DND-41 (cell line): Measurements from ENCODE around the gene LAMB1.

Experiments
- ATAC-seq: fragments of 200-7000 bp; cut with Tn5 transposase; 3 replicates; pipeline ENCODE4 v1.9.1; 2021; ENCODE audit warnings: low read depth; ENCODE audit not compliant: insufficient read depth
- DNase-seq: peaks from one replicate; pipeline ENCODE4 v3.0.0-alpha.2; 2020
- H2AFZ ChIP-seq: 2 replicates; pipeline ENCODE4 v1.6.0; 2012; ENCODE audit warnings: low read depth, low read length
- H3K27ac ChIP-seq: 2 replicates; pipeline ENCODE4 v1.5.1; 2012; ENCODE audit warnings: low read length, inconsistent platforms
- H3K27me3 ChIP-seq: fragments of 200-600 bp; sonication (generic); 2 replicates; pipeline ENCODE4 v1.6.0; 2012; ENCODE audit warnings: low read length, mild to moderate bottlenecking, inconsistent platforms; ENCODE audit not compliant: insufficient read depth, poor library complexity
- H3K36me3 ChIP-seq: 2 replicates; pipeline ENCODE4 v1.5.1; 2012; ENCODE audit warnings: low read length, inconsistent platforms; ENCODE audit not compliant: insufficient read depth
- H3K4me1 ChIP-seq: 2 replicates; pipeline ENCODE4 v1.5.1; 2012; ENCODE audit warnings: mild to moderate bottlenecking, low read length; ENCODE audit not compliant: insufficient read depth
- H3K4me2 ChIP-seq: 2 replicates; pipeline ENCODE4 v1.6.0; 2012; ENCODE audit warnings: mild to moderate bottlenecking, moderate library complexity, low read length, inconsistent platforms; ENCODE audit not compliant: insufficient read depth
- H3K4me3 ChIP-seq, 2 experiments: fragments of 200-600 bp in 1 of 2; shearing (Covaris generic) in 1 of 2; 2 replicates each; pipeline ENCODE4 v1.5.1; 2012 to 2016; ENCODE audit warnings: inconsistent platforms in 2 of 2, low read length in 2 of 2, mild to moderate bottlenecking in 2 of 2, low read depth in 1 of 2, moderate library complexity in 1 of 2
- H3K79me2 ChIP-seq: 2 replicates; pipeline ENCODE4 v1.6.0; 2012; ENCODE audit warnings: low read length, inconsistent platforms; ENCODE audit not compliant: insufficient read depth
- H3K9ac ChIP-seq: 2 replicates; pipeline ENCODE4 v1.6.0; 2012; ENCODE audit warnings: low read depth, mild to moderate bottlenecking, inconsistent platforms, low read length, moderate library complexity
- H3K9me3 ChIP-seq: 2 replicates; pipeline ENCODE4 v1.5.1; 2012; ENCODE audit warnings: low read length, moderate library complexity, mild to moderate bottlenecking, inconsistent platforms; ENCODE audit not compliant: insufficient read depth, severe bottlenecking
- H4K20me1 ChIP-seq: 2 replicates; pipeline ENCODE4 v1.6.0; 2012; ENCODE audit warnings: low read length; ENCODE audit not compliant: insufficient read depth
- EZH2 ChIP-seq: IDR thresholded peaks from 3 replicates; pipeline ENCODE4 v1.6.1; 2012; ENCODE audit warnings: borderline replicate concordance, low read depth, mild to moderate bottlenecking, moderate library complexity, low read length, inconsistent platforms; ENCODE audit not compliant: severe bottlenecking
- TF ChIP-seq, protein P1 (sequence below): IDR thresholded peaks from 2 replicates; pipeline ENCODE4 v1.5.1; 2012; ENCODE audit warnings: borderline replicate concordance, low read length, moderate library complexity, mild to moderate bottlenecking; ENCODE audit not compliant: poor library complexity, severe bottlenecking; ENCODE audit errors: extremely low read depth

The LAMB1 gene

DNA sequence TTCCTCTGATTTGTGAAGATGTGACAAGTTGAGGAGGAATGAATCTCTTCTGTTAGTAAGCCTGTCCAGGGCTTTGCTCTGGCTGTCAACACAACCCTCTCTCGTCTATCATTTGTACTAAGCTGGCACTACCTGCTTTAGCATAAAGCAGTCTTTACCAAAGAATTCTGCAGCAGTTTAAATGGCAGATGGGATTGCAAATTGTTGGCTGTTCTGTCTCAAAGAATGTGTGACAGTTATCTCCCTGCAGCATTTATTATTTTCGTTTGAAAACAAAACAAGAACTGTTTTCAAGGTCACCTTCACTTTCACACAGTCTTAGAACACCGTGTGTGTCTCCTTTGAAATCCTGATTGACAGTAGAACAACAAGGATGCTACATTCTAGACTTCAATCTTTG, 4.8 kb upstream of the LAMB1 start:
- H3K27me3 ChIP-seq = peaks cover 10% of the 10 kb centered on the region
- no peak for ATAC-seq
- H3K4me3 ChIP-seq = no peak overlapping the region
- no peaks in the 10 kb centered on the region for H3K79me2 ChIP-seq
- no peaks in the 10 kb centered on the region for H3K4me1 ChIP-seq
- H2AFZ ChIP-seq = no peak overlapping the region
- no peak for DNase-seq
- no peaks in the 10 kb centered on the region for H3K36me3 ChIP-seq
- TF ChIP-seq, protein P1, sequence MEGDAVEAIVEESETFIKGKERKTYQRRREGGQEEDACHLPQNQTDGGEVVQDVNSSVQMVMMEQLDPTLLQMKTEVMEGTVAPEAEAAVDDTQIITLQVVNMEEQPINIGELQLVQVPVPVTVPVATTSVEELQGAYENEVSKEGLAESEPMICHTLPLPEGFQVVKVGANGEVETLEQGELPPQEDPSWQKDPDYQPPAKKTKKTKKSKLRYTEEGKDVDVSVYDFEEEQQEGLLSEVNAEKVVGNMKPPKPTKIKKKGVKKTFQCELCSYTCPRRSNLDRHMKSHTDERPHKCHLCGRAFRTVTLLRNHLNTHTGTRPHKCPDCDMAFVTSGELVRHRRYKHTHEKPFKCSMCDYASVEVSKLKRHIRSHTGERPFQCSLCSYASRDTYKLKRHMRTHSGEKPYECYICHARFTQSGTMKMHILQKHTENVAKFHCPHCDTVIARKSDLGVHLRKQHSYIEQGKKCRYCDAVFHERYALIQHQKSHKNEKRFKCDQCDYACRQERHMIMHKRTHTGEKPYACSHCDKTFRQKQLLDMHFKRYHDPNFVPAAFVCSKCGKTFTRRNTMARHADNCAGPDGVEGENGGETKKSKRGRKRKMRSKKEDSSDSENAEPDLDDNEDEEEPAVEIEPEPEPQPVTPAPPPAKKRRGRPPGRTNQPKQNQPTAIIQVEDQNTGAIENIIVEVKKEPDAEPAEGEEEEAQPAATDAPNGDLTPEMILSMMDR = no peak
- no peak for TF ChIP-seq EZH2
- H3K27ac ChIP-seq = no peak overlapping the region
- H4K20me1 ChIP-seq = no peaks in the 10 kb centered on the region
- H3K9ac ChIP-seq = no peak overlapping the region
- H3K4me2 ChIP-seq = no peak overlapping the region
- H3K9me3 ChIP-seq = no peaks in the 10 kb centered on the region

DNA sequence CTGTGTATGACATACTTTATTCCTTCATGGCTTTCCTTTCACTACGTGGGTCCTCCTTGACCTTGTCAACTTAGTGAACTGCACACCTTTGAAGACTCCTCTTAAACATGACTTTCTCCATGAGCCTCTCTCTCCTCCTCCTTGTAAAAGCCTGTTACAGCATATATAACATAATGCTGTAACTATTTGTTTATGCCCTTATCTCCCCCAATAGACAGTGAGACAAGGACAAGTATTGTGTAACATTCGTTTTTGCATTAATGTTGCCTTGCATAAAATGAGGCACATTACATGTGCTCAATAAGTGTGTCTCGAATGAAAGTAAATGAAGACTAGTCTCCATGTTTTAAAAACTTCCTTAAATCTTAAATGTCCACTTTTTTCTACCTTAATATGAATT, 4.3 kb upstream of the LAMB1 start:
- H2AFZ ChIP-seq = no peak overlapping the region
- no peak for TF ChIP-seq EZH2
- TF ChIP-seq, protein P1 = no peak
- no peak for DNase-seq
- no peaks in the 10 kb centered on the region for H4K20me1 ChIP-seq
- H3K27ac ChIP-seq = no peak overlapping the region
- no peak overlapping the region for H3K9ac ChIP-seq
- H3K4me1 ChIP-seq = no peaks in the 10 kb centered on the region
- no peaks in the 10 kb centered on the region for H3K36me3 ChIP-seq
- H3K4me3 ChIP-seq = no peak overlapping the region
- H3K27me3 ChIP-seq = peaks cover 10% of the 10 kb centered on the region
- H3K4me2 ChIP-seq = no peak overlapping the region
- no peaks in the 10 kb centered on the region for H3K9me3 ChIP-seq
- ATAC-seq = no peak
- H3K79me2 ChIP-seq = no peaks in the 10 kb centered on the region

DNA sequence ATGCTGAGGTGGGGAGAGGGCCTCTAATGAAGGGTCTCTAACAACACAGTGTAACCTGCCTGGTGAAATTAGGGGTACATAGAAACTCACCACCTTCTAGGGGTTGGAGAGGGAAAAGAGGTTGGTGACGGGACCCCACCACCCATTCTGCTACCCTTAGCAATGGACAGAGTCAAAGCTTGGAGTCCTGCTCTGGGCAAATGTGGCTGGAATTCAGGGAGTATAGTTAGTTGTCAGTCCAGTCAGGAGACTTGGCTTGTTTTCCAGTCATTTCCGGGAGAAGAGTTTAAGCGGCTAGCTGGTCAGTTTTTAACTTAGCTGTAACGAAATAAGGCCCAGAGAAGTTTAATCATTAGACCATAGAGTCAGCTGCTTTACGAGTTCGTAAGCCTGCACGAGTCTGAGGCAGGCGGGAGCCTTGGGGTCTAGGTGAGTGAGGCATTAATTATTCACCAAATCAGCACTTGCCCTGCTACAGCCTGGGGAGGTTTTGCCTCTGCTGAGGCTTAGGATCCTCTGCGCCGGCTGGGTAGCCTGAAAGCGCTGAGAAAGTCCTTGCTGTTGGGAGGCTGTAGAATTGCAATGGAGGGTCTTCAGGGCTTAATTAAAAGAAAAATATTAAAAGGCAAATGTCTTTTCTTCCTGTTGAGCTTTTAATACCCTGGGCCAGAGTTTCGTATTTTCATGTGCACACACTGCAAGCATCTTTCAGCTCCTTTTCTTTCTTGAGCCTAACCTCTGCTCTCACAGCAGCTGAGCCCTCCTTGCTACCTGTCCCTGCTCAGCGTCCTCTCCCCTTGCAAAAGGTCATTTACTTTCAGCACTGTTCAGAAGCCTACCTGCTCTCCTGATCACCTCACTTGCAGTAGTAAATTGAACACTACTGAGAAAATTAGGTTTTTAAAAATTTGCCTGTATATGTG, 1.5 kb upstream of the LAMB1 start:
- DNase-seq (no peak), ATAC-seq (no peak)
- Histone ChIP-seq H3K4me1 (no peaks in the 10 kb centered on the region), H3K4me2 (no peak overlapping the region), H3K4me3 (no peak overlapping the region), H3K9me3 (no peaks in the 10 kb centered on the region), H3K79me2 (no peaks in the 10 kb centered on the region), H4K20me1 (no peaks in the 10 kb centered on the region), H3K36me3 (no peaks in the 10 kb centered on the region), H3K9ac (no peak overlapping the region), H2AFZ (no peak overlapping the region), H3K27ac (no peak overlapping the region), H3K27me3 (peaks cover 7% of the 10 kb centered on the region)
- no peak for TF ChIP-seq EZH2

DNA sequence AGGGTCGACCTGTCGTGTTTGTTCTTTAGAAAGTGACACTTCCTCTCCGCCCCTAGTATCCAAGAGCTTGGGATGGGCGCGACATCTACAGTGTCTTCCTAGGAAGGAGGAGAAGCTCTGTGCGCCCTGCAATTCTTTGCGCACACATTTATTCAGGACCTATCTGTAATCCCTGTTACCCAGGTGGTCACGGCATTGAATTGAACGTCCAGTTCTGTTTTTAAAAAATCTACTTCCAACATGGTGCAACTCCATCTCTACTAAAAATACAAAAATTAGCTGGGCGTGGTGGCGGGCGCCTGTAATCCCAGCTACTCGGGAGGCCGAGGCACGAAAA, 606 bp upstream of the LAMB1 start:
- ATAC-seq (no peak), DNase-seq (no peak)
- Histone ChIP-seq H3K4me1 (no peaks in the 10 kb centered on the region), H2AFZ (no peak overlapping the region), H3K9me3 (no peaks in the 10 kb centered on the region), H4K20me1 (no peaks in the 10 kb centered on the region), H3K9ac (no peak overlapping the region), H3K4me2 (no peak overlapping the region), H3K79me2 (no peaks in the 10 kb centered on the region), H3K36me3 (no peaks in the 10 kb centered on the region), H3K27ac (no peak overlapping the region), H3K27me3 (peaks cover 11% of the 10 kb centered on the region), H3K4me3 (no peak overlapping the region)
- no peak for TF ChIP-seq EZH2
- TF ChIP-seq, protein P1 = no peak
